Sigmoid colon (tissue), 3 donors: ENCODE measurements around the gene NUDC.

Experiments
- CTCF ChIP-seq, 4 experiments: fragments of 450-650 bp in 3 of 4; fragments of 200-600 bp in 1 of 4; IDR thresholded peaks; one replicate each; pipeline ENCODE4 v1.5.1; 2016 to 2019; ENCODE audit warnings: antibody characterized with exemption in 4 of 4, mild to moderate bottlenecking in 3 of 4, moderate library complexity in 2 of 4
- POLR2A ChIP-seq, 2 donors: fragments of 450-650 bp; IDR thresholded peaks; one replicate each; pipeline ENCODE4 v1.6.1; 2016; ENCODE audit warnings: antibody characterized with exemption in 2 of 2, mild to moderate bottlenecking in 2 of 2, moderate library complexity in 2 of 2

DNA sequence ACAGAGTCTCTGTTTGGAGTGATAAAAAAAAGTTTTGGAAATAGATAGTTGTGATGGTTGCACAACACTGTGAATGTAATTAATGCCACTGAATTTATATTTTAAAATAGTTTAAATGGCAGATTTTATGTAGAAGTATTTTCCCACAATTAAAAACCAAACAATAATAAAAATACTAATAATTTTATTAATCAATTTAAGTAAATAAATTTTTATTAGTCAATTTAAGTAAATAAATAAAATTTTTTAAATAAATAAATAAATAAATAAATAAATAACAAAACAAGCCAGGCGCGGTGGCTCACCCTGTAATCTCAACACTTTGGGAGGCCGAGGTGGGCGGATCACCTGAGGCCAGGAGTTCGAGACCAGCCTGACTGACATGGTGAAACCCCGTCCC is 43.7 kb downstream of the NUDC start:
- TF ChIP-seq CTCF (IDR thresholded peaks at IDR 0.05): no peak
- TF ChIP-seq POLR2A (IDR thresholded peaks at IDR 0.05): no peak
